Measurements from ENCODE around the gene UTP4.
"Not testable (repeated sequence)": the region's sequence is repeated elsewhere in the genome, so short reads cannot be mapped to it uniquely, and the experiment has no call there.

The UTP4 gene

GRCh38 chr16:69126221-69126620 lies 6.2 kb upstream of the UTP4 start:
- no peak overlapping the region for H3K27ac ChIP-seq
- H3K27me3 ChIP-seq, result no peaks in the 10 kb centered on the region
- TF ChIP-seq CTCF (IDR thresholded peaks at IDR 0.05), result no peak
- intact Hi-C loops (cut with DNase I; ENCODE audit: low total_unique reads), result loop anchor here (5.0 kb wide), 1 partner anchor 599 kb away; no protein-coding TSS in a partner anchor
- no peak for DNase-seq
- H3K4me3 ChIP-seq, result no peak overlapping the region
- peaks cover 0 to 27% (median 14%) of the 10 kb centered on the region in 4 donors for H3K4me1 ChIP-seq
- H3K36me3 ChIP-seq, result peaks cover 0 to 20% (median 17%) of the 10 kb centered on the region in 3 donors
- H3K9me3 ChIP-seq, result no peaks in the 10 kb centered on the region

- not testable (repeated sequence) for H3K27me3 ChIP-seq, H3K4me3 ChIP-seq, DNase-seq, H3K27ac ChIP-seq, H3K9me3 ChIP-seq
- Histone ChIP-seq H3K4me1 (peaks cover 0 to 29% (median 17%) of the 10 kb centered on the region in 4 donors), H3K36me3 (peaks cover 0 to 17% (median 15%) of the 10 kb centered on the region in 3 donors)
- intact Hi-C loops (cut with DNase I; ENCODE audit: low total_unique reads), result loop anchor here (5.0 kb wide), 1 partner anchor 600 kb away; no protein-coding TSS in a partner anchor
These were observed 5.6 kb upstream of the UTP4 start for GRCh38 chr16:69126801-69127200.

GRCh38 chr16:69127966-69128510 lies 4.4 kb upstream of the UTP4 start:
- DNase-seq, result no peak
- H3K27ac ChIP-seq, result no peak overlapping the region
- no peaks in the 10 kb centered on the region for H3K27me3 ChIP-seq
- peaks cover 0 to 31% (median 19%) of the 10 kb centered on the region in 4 donors for H3K4me1 ChIP-seq
- peaks cover 0 to 17% (median 15%) of the 10 kb centered on the region in 3 donors for H3K36me3 ChIP-seq
- intact Hi-C loops (cut with DNase I; ENCODE audit: low total_unique reads), result loop anchor here (5.0 kb wide), 1 partner anchor 601 kb away; no protein-coding TSS in a partner anchor
- H3K4me3 ChIP-seq, result no peak overlapping the region
- H3K9me3 ChIP-seq, result no peaks in the 10 kb centered on the region
- TF ChIP-seq CTCF (IDR thresholded peaks at IDR 0.05), result no peak

- TF ChIP-seq CTCF (IDR thresholded peaks at IDR 0.05), result no peak
- H3K4me1 ChIP-seq, result peaks cover 0 to 42% (median 28%) of the 10 kb centered on the region in 4 donors
- DNase-seq, result no peak
- no peak overlapping the region for H3K4me3 ChIP-seq
- no peaks in the 10 kb centered on the region for H3K9me3 ChIP-seq
- peaks cover 0 to 17% (median 15%) of the 10 kb centered on the region in 3 donors for H3K36me3 ChIP-seq
- H3K27me3 ChIP-seq, result no peaks in the 10 kb centered on the region
- H3K27ac ChIP-seq, result no peak overlapping the region
- intact Hi-C loops (cut with DNase I; ENCODE audit: low total_unique reads), result no loop called here
These were observed 2.0 kb upstream of the UTP4 start for GRCh38 chr16:69130461-69130860.

- H3K27me3 ChIP-seq, result no peaks in the 10 kb centered on the region
- peaks cover 0 to 17% (median 14%) of the 10 kb centered on the region in 3 donors for H3K36me3 ChIP-seq
- H3K4me3 ChIP-seq, result peak overlapping the region; percentile 81 to 95
- no peak for TF ChIP-seq CTCF (IDR thresholded peaks at IDR 0.05)
- H3K27ac ChIP-seq, result peak overlapping the region; percentile 77 to 81
- peaks cover 0 to 39% (median 28%) of the 10 kb centered on the region in 4 donors for H3K4me1 ChIP-seq
- intact Hi-C loops (cut with DNase I; ENCODE audit: low total_unique reads), result no loop called here
- H3K9me3 ChIP-seq, result no peaks in the 10 kb centered on the region
- DNase-seq, result no peak
These were observed 1.1 kb upstream of the UTP4 start for GRCh38 chr16:69131167-69131838.

GRCh38 chr16:69131839-69132423 lies 518 bp upstream of the UTP4 start:
- H3K36me3 ChIP-seq, result peaks cover 0 to 17% (median 17%) of the 10 kb centered on the region in 3 donors
- intact Hi-C loops (cut with DNase I; ENCODE audit: low total_unique reads), result no loop called here
- H3K4me3 ChIP-seq, result peak overlapping the region; percentile 81 to 95
- TF ChIP-seq CTCF (IDR thresholded peaks at IDR 0.05), result no peak
- H3K4me1 ChIP-seq, result peaks cover 0 to 39% (median 27%) of the 10 kb centered on the region in 4 donors
- H3K9me3 ChIP-seq, result no peaks in the 10 kb centered on the region
- no peaks in the 10 kb centered on the region for H3K27me3 ChIP-seq
- H3K27ac ChIP-seq, result peak overlapping the region; percentile 77 to 81
- peak; percentile 69 to 87 for DNase-seq
